GM21515 (cell line): ENCODE measurements around the gene CMTM3.
"Not testable (repeated sequence)": the region's sequence is repeated elsewhere in the genome, so short reads cannot be mapped to it uniquely, and the experiment has no call there.

Experiments used
- ATAC-seq: cut with Tn5 transposase; IDR thresholded peaks from one replicate; pipeline ENCODE4 v1.9.1; 2021; ENCODE audit not compliant: unreplicated experiment

CMTM3 gene

GRCh38 chr16:66660422-66661209, 56.1 kb downstream of the CMTM3 start:
- ATAC-seq: no peak

- no peak for ATAC-seq
These were observed 56.7 kb downstream of the CMTM3 start for GRCh38 chr16:66661210-66661560.

GRCh38 chr16:66661671-66662346, 57.3 kb downstream of the CMTM3 start:
- not testable (repeated sequence) for ATAC-seq

GRCh38 chr16:66662445-66663194, 58.1 kb downstream of the CMTM3 start:
- ATAC-seq: no peak
